ENCODE measurements around the gene DNAJC13.

DNA sequence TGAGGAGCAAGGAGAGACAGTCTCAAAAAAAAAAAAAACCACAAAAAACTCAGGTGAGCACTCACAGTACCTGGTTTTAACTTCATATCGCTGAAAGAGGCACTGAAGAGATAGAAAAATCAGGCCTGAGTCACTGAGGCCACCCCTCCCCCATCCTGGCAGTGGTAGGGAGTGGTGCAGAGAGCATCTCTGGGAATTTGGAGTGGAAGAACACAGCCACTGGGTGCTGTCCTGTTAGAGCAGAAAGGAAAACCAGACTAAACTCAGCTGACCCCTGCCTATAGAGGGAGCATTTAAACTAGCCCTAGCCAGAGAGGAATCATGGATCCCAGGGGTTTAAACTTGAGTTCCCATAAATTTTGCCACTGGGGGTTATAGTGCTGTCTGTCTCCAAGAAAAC lies 22.2 kb upstream of the DNAJC13 start:
- TF ChIP-seq, protein P1, sequence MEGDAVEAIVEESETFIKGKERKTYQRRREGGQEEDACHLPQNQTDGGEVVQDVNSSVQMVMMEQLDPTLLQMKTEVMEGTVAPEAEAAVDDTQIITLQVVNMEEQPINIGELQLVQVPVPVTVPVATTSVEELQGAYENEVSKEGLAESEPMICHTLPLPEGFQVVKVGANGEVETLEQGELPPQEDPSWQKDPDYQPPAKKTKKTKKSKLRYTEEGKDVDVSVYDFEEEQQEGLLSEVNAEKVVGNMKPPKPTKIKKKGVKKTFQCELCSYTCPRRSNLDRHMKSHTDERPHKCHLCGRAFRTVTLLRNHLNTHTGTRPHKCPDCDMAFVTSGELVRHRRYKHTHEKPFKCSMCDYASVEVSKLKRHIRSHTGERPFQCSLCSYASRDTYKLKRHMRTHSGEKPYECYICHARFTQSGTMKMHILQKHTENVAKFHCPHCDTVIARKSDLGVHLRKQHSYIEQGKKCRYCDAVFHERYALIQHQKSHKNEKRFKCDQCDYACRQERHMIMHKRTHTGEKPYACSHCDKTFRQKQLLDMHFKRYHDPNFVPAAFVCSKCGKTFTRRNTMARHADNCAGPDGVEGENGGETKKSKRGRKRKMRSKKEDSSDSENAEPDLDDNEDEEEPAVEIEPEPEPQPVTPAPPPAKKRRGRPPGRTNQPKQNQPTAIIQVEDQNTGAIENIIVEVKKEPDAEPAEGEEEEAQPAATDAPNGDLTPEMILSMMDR (conservative IDR thresholded peaks at IDR 0.05; ENCODE audit: low read length) = no peak
- TF ChIP-seq EZH2phosphoT487 (IDR thresholded peaks at IDR 0.05; ENCODE audit: borderline replicate concordance) = no peak

Measured in Loucy (cell line).